Stimulated activated CD4-positive, alpha-beta T cell treated with anti-CD3 and anti-CD28 coated beads, Interleukin-4, amount 100 ng/mL, for 1 hour (primary cell): ENCODE data around the gene PRRG3.

Experiments used
- DNase-seq: peaks from one replicate; pipeline ENCODE4 v3.0.0-alpha.2; 2020

PRRG3 gene

DNA sequence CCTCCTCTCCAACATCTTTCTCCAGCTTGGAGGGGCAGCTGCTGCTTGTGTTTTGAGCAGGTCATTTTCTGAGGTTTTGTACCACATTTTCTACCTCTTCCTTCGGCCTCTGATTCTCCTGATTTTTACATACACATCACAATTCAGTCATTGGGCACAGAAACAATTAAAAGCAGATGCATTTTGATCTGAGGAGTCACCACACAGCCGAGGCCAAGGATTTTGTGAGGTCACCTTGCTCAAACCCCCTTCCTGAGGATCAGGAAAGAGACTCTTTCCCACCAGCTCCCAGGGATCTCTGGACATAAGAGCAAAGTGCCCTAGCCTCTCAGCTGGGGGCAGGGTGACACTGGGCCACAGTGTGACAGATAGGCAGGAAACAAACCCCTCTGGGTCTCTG lies 15.2 kb downstream of the PRRG3 start:
- DNase-seq = no peak

GRCh38 chrX:151711154-151711553 lies 15.9 kb downstream of the PRRG3 start:
- no peak for DNase-seq

GRCh38 chrX:151711787-151712186 lies 16.5 kb downstream of the PRRG3 start:
- DNase-seq = no peak

DNA sequence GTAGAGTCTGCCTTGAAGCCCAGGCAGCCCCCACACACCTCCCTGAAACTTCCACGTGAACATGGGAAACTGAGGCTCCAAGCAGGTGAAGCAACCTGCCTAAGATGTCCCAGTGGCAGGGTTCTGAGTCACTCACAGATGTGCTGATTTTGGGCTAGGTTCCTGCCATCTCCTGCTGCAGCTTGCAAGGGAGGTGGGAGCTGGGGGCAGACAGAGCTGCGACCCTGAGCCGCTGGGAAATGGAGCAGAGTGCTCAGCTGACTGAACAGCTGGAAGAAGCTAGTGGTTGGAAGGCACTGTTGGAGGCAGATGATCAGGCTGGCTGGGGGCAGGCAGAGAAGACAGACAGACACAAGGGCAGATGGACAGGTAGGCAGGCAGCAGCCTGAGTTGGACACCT lies 17.0 kb downstream of the PRRG3 start:
- no peak for DNase-seq

DNA sequence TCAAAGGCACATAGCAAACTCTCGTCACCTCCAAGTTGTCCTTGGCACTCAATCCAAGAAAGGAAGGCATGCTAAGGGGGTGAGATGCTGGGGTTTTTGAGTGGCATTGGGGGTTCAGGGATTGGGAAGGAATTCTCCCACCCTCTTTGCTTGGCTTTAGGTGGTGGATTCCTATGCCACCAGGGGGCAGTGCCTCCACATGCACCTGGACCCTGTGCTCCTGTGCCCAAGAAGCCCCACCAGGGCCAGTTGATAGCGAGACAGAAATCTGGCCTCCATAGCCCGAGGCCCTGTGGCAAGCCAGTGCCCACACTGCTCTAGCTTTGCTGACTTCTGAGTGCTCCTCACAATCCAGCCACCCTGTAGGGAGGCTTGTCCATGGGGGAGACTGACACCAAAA lies 18.6 kb downstream of the PRRG3 start:
- no peak for DNase-seq

DNA sequence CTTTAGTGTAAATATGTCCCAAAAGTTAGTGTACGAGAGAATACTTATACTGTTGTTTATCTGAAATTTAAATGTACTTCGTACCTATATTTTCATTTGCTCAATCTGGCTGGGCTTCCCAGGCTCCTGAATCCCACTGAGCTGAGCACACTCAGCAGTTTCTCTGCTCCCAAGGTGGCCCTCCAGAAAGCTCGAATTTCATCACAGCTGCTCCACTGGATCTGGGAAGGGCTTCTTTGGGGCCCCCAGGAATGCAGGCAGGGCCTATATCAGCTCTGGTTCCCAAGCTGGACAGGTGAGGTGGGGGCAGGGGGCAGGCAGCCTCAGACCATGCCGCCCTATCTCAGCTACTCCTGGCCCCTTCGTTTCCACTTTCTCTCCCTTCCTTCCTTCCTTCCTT lies 19.1 kb downstream of the PRRG3 start:
- no peak for DNase-seq

DNA sequence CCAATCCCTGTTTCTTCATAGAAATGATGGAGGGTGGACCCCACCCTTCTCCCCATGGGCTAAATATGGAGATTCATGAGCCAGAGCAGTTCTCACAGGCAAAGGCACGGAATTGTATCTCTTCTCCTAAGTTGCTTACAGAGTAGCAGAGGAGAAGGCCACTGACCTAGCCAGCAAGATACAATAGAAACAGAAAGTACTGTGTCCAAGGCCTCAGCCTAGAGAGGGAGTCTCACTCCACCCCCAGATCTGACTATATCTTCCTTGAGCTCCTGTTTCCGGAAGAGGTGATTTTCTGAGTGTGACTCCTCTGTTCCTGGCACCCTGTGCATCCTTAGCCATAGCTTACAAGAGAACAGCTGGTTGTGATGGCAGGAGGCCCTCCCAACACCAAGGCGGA lies 20.5 kb downstream of the PRRG3 start, which contains the start of gene FATE1:
TSS of gene FATE1 (plus strand) at position 284 of the 400 bp plus-strand sequence. CDS start at position 369, 85 bp downstream.
- no peak for DNase-seq

GRCh38 chrX:151722241-151722846 lies 27.1 kb downstream of the PRRG3 start:
- DNase-seq = no peak

- DNase-seq = no peak
Measured at GRCh38 chrX:151723156-151723760, 28.0 kb downstream of the PRRG3 start.

DNA sequence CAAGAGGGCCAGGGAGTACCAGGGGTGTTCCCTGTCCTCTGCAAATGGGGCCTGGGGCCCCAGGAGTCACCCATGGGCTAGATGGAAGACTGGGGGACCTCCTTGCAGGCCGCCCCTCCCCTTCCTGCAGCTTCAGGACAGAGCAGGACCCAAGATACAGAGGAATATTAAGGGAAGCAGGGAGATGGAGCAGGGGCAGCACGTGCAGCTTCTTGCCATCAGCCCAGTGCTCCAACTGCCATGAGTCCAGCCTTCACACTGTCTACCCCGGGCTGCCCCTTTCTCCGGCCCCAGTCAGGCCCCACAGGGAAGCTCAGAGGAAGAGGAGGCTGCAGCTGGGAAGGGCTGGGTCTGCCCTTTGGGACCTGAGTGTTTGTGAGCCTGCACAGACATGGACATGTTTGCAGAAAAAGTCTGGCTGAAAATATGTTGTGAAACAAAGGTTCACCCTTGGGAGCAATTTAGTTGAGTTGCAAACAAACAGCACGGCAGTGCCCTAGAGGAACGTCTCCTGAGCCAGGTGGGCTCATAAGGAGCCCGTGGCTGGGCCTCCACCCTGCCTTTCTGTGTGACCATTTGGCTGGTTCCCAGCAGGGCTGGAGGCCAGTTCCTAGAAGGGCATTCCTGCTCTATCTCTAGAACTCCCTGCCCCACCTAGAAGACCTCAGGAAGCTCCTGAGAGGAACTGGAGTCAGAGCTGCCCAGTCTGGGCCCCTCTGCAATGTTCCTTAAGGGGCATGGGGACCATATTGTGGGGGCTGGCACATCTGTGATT lies 29.5 kb downstream of the PRRG3 start:
- DNase-seq = no peak

DNA sequence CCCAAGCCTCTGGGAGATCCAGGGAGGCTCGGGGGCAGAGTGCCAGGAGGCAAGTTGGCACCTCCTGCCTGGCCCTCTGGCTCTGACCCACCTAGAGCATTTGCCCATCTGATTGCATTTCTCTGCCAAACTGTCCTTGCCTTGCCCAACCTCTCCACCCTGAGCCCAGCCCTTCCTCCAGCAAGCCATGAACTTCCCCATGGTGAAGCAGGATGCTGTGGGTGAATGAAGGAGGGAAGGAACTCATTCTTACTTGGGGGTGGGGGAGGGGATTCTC lies 30.0 kb downstream of the PRRG3 start:
- no peak for DNase-seq

GRCh38 chrX:151726751-151727150 lies 31.5 kb downstream of the PRRG3 start:
- no peak for DNase-seq

DNA sequence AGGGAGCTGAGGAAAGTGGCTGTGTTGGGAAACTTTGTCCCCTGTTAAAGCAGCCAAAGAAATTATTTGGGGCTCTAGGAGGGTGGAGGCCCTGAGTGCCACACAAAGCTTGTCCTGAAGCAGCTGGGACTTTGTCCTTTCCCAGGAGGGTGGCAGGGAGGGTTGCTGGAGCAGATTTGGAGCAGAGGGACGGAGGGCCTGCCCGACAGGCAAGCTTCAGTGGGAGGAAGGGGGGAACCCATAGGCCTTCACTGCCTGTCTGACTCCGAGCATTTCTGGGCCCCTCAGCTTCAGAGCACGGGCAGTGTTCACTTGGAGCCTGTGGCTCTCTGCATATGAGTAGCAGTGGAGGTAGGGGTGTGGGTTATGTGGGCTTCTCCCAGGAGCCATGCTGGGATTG lies 32.1 kb downstream of the PRRG3 start:
- DNase-seq = no peak

DNA sequence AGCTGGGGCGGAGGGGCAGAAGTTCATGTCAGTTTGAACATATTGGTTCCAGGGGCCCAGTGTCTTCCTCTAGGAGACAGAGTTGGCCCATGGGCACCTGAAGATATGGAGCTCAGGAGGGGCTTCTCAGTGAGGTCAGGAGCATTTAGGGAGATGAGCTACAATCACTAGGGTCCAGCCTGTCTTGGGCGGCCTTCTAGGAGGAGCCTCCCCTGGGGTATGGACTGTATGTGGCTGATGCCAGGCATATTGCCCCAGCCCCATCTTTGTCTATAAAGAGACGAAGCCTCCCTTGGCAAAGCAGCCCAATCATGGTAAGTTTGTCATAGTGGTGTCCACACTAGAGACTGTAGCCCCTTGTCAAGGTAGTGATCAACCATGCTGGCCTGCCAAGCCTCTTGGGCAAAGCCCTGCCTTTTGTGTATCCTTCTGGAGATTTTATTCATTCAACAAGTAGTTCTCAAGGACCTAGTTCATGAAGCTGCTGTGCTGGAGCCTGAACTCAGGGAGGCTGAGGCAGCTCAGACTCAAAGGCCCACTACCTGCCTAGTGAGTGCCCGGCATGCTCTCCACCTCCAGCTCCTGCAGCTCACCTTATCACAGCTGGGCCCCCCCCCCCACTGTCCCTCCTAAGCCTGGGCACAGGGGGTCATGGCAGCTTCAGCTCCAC lies 33.9 kb downstream of the PRRG3 start:
- DNase-seq = no peak

DNA sequence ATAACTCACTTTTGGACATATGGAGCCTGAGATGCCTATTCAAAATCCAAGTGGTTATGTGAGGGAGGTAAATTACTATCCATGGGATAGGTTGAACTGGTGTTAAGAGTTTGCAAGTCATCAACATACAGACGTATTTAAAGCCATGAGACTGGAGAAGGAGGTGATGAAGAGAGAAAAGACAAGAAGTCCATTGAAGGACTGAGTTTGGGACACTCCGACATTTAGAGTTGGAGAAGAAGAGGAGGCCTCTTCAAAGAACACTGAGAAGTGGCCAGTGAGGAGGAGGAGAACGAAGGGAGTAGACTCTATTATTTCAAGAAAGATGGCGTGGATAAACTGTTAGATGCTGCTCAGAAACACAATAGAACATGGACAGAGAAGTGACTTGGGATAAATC lies 39.2 kb downstream of the PRRG3 start, which contains the start of gene CNGA2:
TSS of gene CNGA2 (plus strand) at position 301 of the 400 bp plus-strand sequence. CDS start 3,738 bp downstream, outside the sequence.
- no peak for DNase-seq

GRCh38 chrX:151735219-151735618 lies 40.0 kb downstream of the PRRG3 start:
- no peak for DNase-seq

DNA sequence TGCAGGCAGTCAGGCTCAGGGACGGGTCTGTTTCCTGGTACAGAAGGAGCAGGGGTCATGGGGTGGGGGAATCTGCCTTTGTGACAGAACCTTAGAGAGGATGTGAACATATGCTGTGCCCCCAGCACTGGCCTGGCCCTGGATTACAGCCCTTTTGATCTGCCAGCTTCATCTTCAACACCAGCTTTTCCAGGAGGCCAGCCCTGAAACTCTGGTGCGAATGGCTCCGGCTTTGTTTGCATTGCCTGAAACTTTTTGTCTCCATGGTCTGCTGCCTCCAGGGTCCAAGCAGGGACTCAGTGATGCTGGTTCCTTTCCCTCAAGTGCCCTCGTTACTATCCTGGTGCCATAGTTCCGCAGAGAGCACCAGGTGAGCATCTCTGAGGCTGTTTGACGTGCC lies 41.4 kb downstream of the PRRG3 start:
- no peak for DNase-seq

DNA sequence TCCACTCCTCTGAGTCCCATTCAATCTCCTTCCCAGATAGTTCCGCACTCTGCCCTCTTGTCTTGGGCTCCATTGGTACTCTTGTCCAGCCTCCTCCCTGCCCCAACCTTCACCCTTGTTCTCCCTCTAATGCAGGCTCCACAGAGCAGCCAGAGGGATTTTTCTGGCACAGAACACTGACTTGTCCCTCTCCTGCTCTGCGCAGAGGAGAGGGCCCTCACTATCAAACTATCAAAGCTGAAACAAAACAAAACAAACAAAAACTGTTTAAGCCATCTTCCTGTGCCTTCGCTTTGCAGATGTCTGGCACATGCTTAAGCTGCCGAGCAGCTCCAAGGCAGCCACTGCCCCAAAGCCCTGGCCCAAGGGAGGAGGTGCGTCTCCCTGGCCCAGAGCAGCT lies 42.2 kb downstream of the PRRG3 start:
- DNase-seq = no peak

DNA sequence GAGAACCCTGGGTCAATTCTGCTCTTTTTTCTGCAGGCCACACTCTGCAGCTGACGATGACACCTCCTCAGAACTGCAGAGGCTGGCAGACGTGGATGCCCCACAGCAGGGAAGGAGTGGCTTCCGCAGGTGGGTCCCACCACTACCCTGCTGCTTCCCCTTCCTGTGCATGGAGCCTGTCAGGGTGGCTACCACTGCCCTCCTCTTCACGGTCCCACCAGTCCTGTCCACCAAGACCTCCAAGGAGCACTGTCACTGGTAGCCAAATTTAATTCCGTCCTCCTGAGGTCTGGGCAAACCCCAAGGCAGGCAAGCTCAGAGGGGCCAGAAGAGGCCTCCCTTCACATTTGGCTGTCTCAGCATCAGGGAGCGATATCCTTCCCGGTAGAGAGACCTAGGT lies 43.5 kb downstream of the PRRG3 start:
- DNase-seq = no peak

DNA sequence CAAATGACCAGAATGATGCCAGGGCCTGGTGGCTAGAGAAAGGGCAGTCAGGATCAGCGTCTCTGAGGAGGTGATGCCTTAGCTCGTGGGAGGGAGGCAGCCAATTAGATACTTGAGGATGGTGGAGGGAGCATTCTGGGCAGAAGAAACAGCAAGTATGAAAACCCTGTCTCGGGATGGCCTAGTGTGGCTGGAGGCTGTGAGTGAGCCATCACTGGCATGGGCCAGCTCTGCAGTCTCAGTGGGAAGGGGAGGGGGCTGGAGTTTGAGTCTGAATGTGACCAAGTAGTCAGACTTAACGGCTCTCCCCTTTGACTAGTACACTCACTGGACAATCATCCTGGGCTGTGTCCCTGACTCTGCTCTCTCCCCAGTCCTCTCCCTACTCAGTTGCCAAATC lies 46.3 kb downstream of the PRRG3 start:
- DNase-seq = no peak

DNA sequence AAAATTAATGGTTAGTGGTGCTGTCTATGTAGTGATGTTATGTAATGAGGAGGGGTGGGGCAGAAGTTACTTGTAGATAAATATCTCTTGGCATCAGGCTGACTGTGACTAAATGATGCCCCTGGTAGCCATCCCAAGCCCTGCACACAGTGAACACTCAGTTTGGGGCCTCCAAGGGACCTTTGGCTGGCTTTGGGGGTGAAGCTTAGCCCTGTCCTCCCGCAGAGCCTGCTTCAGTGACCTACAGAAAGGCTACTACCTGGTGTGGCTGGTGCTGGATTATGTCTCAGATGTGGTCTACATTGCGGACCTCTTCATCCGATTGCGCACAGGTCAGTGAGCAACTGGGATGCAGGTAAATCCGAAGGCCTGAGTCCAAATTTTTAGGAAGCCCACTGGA lies 47.1 kb downstream of the PRRG3 start:
- DNase-seq = no peak

- no peak for DNase-seq
Measured at GRCh38 chrX:151743651-151744470, 48.6 kb downstream of the PRRG3 start.

DNA sequence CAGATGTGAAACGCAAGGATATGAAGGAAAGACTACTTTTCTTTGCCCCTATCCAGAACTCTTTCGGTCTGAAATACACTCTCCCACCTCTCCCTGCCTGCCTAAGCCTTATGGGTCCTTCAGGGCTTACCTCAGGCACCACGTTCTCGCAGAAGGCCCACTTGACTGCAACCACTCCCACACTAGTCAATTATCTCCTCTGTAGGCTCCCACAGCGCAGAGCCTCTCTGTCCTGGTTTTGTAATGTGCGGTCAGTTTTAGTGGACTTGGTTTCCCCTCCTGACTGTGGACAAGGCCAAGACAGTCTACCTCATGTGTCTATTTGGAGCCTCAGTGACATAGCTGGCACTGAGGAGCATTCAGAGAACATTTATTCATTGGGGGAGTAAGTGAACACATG lies 50.4 kb downstream of the PRRG3 start:
- DNase-seq = no peak
